Right hindlimb (tissue), 1 donor: ENCODE results near the gene PABPC3.

Source experiments
- DNase-seq: peaks from one replicate; pipeline ENCODE4 v3.0.0-alpha.2; 2018

Gene PABPC3

GRCh38 chr13:25112695-25113255 is 16.8 kb downstream of the PABPC3 start:
- DNase-seq = no peak

DNA sequence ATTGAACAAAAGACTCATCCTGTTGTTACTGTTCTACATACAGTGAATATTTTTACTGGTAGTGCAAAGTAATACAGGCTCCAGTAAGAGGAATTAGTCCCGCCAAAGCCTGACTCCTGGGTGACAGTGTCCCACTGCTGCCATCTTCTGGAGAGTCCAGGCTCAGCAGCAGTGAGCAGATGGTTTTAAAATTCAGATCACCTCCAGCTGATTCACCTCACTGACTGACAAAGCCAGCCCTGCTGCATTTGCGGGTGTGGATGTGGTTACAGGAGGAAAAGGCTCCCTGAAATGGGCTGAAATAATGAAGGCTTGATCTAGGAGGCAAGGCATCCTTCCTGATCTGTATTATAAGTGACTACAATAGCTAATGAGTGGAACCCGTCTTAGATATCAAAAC is 18.3 kb downstream of the PABPC3 start:
- DNase-seq = peak; percentile 85

DNA sequence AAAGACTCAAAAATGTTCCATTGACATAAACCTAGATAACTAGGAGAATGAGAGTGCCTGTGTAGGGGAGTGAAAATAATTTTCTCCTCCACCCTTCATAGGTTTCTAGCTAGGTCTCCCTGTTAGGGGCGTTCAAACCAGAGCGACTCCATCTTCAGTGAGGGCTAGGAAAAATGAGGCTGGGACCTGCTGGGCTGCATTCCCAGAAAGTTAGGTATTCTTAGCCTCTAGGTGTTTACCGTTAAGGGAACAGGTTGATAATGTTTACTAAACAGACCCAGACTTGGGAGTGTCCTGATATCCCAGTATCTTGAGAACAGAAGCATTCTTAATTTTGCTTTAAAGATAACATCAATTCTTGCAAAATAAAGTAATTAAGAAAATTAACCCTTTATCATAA is 20.1 kb downstream of the PABPC3 start:
- DNase-seq = no peak

DNA sequence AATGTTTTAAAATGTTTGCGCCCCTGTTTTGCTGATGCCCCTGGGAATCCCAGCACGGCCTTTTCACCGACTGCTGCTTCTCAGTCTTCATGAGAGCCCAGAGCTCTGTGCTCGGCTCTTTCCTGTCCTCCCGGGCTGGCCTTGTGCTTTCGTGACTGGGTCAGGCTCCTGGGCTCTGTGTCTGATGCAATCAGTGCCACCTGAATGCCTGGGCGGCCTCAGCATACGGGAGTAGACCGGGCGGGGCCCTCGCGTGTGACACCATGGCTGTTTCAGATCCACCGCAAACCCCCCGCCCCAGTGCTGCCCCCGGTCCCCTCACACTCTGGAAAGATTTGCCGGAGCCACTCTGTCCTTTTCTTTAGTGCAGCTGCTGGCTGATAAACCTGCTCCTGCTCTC is 21.4 kb downstream of the PABPC3 start:
- DNase-seq = no peak

GRCh38 chr13:25118378-25118905 is 22.5 kb downstream of the PABPC3 start:
- DNase-seq = no peak

GRCh38 chr13:25130944-25131343 is 35.0 kb downstream of the PABPC3 start:
- no peak for DNase-seq

DNA sequence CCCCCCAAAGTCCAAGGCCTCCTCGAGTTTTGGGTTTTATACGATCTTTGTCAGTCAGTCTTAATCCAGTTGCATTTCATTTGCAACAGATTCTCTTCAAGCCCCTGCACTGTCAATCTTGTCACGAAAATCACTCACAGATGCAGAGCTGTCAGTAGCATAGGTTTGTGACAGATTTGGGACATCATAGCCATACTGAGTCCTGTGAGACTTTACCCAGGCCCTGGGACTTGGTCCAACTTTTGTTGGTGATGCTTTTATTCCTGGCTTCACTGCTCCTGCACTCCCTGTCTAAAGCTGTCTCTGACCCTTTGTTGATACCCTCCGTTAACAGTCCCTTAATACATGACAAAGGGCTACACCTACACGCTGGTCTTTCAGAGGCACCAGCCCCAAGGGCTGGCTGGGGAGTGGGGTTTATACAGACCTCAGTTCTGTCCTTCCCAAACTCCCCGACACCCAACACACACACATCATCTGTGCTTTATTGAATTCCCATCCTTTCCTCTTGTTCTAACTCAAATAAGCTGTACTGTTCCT is 36.0 kb downstream of the PABPC3 start:
- no peak for DNase-seq

DNA sequence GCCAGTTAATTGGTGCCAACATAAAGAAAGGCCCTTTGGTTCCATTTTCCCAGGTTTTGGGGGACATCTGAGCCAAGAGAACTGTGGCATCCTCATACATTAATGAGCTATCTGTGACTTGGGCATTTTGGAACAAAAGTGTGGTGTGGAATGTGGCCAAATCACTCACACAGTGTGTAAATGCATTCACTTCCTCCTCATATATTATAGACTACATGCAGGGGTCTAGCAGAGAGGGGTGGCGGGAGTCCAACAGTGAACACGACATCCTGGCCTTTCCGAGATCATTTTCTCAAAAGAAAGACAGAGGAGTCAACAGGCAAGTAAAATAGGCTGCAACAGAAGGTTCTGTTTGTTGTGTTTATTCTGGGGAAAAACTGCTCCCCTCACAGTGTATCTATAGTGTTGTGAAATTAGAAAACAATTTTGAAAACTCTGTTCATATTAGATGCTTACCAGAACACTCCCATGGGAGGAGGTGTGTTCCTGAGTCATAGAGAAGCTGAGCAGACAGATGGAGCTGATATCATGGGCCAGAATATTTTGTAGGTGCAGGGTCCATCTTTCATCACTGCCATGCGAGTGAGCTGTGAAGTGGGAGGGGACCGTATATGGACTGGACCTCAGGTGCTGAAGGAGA is 36.9 kb downstream of the PABPC3 start:
- DNase-seq = peak; percentile 24

- no peak for DNase-seq
These were observed 40.0 kb downstream of the PABPC3 start for GRCh38 chr13:25135896-25136295.

DNA sequence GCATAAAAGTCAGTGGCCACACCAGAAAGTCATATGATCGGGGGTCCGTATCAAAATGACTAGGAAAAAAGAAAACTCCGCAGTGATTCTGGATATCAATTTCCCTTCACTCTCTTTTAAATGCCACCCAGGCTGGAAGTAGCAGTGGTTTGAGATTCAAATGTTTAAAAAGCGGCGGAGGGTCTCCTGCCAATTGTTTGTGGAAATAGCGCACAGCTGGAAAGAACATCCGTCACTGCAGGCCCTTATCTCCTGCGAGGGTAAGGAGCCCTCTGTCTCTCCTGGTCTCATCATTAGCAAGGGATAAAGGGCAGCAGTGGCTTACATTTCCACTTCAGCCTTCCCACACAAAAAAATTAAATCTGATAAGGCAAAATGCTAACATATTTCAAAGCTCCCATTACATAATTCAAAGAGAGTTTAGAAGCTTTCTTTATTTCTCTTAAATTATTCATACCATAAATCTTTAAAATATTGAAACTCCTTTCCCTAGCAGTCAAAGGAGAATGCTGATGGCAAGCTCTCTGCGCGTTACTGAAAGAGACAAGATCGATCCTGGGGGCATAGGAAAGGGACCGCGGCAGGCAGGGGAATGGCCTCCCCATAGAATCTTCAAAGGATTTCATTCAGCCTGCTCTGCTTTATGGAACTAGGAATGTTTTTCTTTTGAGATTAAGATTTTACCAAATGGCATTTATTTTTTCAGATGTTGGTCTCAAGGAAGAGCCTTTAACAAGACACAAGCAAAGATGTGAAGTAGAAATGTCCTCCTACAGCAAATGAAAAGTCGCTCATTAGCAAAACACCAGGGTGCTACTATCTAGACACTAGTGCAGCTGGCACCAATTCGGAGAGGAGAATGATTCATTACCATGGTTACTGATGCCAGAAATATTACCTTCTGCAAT is 41.2 kb downstream of the PABPC3 start:
- DNase-seq = no peak

DNA sequence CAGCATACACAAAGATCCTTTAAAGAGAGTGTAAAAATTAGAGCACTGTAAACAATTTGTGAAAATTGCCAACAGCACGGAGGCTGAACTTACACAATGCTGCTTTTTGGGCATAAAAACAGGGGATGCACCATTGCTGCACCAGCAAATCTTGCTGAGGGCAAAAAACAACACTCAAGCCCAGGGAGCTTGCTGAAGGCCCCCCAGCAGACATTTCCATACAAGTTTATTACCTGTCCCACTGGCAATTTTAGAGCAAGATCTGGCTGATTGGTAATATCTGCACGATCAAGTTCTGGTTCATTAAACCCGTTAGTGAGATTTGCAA is 41.8 kb downstream of the PABPC3 start:
- no peak for DNase-seq

- DNase-seq = no peak
These were observed 45.1 kb downstream of the PABPC3 start for GRCh38 chr13:25141042-25141441.

DNA sequence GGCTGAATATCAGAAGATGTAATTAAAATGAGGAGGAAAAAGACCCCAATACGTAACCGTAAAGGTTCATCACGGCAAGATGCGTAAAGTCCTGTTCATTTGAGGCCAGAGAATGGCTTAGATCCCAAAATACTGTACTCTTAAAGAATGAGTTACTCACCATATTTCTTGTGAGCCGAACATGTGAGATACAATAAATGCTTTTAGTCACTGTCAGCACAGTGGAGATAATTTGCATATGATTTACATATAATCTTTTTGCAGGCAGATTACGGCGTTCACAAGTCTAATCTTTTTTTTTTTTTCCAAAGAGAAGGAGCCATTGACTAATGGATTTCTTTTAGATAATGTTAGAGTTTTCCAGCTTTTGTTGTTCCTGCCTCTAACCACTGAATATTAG is 47.8 kb downstream of the PABPC3 start:
- DNase-seq = no peak

DNA sequence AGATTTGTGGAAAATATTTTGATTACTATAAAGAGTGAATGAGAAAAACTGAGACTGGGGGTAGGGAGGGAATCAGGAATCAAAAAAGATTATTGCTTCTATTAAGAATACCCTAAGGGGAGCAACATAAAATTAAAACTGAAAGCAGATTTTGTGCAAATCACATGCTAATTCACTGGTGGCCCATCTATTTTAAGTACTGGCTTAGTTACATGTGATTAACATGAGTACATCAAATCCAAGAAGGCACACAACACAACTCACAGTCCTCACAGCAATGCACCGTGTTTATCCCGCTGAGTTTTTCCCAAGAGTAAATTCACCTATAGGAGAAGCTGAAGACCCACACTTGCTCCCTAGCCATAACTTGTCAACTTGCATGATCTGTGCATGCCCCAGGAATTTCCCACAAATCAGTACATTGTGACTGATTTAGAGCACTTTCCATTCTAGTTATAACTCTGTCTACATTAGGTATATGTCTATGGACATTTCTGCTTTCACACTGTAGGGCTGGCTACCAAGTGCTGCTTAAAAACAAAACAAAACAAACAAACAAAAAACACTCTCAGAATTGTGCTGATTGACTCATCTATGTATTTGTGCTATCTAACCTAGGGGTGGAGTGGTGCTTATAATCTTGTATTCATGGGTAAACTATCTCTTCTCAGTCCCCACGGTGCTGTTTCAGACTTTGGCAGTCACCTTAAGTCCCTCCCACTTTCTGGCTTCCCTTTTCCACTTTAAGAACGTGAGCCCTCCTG is 51.9 kb downstream of the PABPC3 start:
- no peak for DNase-seq

DNA sequence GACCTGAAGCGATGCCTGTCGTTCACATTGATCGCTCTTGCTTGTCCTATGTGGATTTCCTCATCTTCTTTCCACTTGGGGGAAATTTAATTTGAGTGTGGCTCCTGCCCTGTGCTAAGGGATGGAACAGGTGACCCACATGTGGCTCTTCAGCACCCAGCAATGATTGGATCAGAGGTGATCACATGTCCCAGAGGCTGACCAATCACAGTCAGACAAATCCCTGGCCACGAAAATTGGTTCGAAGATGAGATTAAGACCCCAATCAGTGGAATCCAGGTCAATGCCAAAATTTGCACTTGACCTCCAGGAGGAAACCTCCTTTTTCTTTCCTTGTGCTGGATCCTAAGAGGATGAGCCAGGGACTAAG is 52.5 kb downstream of the PABPC3 start:
- DNase-seq = no peak
